HL-60 (cell line): ENCODE data around the gene HOTAIR.

ENCODE experiments used
- DNase-seq, 2 experiments: peaks; one replicate each; pipeline ENCODE4 v3.0.0-alpha.2; 2010 to 2020; ENCODE audit warnings: low read depth in 1 of 2, low spot score in 1 of 2
- H3K27ac ChIP-seq: fragments of 250-450 bp; sonication (Bioruptor Pico); replicated peaks from 2 replicates; pipeline ENCODE4 v1.5.1; 2020; ENCODE audit warnings: mild to moderate bottlenecking, moderate library complexity
- H3K27me3 ChIP-seq: fragments of 250-450 bp; sonication (Bioruptor Pico); 2 replicates; pipeline ENCODE4 v1.5.1; 2021; ENCODE audit warnings: mild to moderate bottlenecking, moderate library complexity; ENCODE audit not compliant: insufficient read depth, poor library complexity, severe bottlenecking
- H3K4me3 ChIP-seq: replicated peaks from 2 replicates; pipeline ENCODE4 v1.5.1; 2011; ENCODE audit warnings: mild to moderate bottlenecking, control low read depth, low read length; ENCODE audit not compliant: insufficient read depth
- GABPA ChIP-seq: IDR thresholded peaks from 2 replicates; pipeline ENCODE4 v1.6.1; 2012; ENCODE audit warnings: low read depth
- POLR2AphosphoS5 ChIP-seq: IDR thresholded peaks from 2 replicates; pipeline ENCODE4 v1.6.1; 2012; ENCODE audit warnings: low read depth
- SPI1 ChIP-seq: IDR thresholded peaks from 2 replicates; pipeline ENCODE4 v1.6.1; 2012; ENCODE audit warnings: low read depth, mild to moderate bottlenecking, borderline replicate concordance
- TF ChIP-seq, protein P1 (sequence below): IDR thresholded peaks from 2 replicates; pipeline ENCODE4 v1.6.1; 2012; ENCODE audit warnings: low read depth; ENCODE audit not compliant: insufficient replicate concordance
- TF ChIP-seq, protein P2 (sequence below): IDR thresholded peaks from one replicate; pipeline ENCODE4 v1.5.1; 2011; ENCODE audit warnings: low read length, control low read depth, inconsistent platforms; ENCODE audit not compliant: insufficient read depth

Gene HOTAIR

DNA sequence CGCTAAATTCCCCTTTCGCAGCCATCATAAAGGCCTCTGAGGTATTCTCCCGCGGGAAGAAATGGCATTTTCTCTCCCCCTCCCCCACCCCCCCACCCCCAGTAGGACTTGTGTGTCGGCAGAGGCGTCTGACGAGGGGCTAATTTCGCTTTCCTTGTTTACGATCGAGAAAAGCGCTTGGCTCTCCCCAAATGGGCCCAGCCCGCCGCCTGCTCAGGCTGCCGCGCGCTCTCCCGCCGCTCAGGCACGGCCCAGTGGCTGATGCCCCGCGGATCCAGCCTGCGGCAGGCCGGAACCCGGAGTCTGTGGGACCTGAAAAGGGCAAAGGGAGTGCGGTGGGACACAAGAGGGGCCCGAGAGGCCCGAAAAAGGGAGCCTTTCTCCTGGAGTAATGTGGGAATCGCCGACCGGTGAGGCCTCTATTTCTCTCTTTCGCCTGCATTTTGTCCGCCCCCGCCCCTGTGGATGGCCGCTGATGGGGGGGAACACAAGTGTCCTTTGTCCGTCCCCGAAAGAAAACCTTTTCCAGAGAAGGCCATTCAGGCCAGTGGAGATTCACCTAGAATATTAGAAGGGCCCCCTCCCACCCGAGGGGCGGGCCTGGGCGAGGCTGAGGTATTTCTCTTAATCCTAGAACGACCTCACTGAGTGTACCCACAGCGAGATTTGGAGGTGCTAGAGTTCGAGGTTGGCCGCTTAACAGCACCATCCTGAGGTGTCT lies 44.5 kb upstream of the HOTAIR start:
- Histone ChIP-seq H3K4me3 (no peak overlapping the region), H3K27ac (no peak overlapping the region), H3K27me3 (peaks cover 31% of the 10 kb centered on the region)
- TF ChIP-seq GABPA (no peak), SPI1 (no peak), POLR2AphosphoS5 (no peak)
- TF ChIP-seq, protein P1, sequence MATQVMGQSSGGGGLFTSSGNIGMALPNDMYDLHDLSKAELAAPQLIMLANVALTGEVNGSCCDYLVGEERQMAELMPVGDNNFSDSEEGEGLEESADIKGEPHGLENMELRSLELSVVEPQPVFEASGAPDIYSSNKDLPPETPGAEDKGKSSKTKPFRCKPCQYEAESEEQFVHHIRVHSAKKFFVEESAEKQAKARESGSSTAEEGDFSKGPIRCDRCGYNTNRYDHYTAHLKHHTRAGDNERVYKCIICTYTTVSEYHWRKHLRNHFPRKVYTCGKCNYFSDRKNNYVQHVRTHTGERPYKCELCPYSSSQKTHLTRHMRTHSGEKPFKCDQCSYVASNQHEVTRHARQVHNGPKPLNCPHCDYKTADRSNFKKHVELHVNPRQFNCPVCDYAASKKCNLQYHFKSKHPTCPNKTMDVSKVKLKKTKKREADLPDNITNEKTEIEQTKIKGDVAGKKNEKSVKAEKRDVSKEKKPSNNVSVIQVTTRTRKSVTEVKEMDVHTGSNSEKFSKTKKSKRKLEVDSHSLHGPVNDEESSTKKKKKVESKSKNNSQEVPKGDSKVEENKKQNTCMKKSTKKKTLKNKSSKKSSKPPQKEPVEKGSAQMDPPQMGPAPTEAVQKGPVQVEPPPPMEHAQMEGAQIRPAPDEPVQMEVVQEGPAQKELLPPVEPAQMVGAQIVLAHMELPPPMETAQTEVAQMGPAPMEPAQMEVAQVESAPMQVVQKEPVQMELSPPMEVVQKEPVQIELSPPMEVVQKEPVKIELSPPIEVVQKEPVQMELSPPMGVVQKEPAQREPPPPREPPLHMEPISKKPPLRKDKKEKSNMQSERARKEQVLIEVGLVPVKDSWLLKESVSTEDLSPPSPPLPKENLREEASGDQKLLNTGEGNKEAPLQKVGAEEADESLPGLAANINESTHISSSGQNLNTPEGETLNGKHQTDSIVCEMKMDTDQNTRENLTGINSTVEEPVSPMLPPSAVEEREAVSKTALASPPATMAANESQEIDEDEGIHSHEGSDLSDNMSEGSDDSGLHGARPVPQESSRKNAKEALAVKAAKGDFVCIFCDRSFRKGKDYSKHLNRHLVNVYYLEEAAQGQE: no peak
- TF ChIP-seq, protein P2, sequence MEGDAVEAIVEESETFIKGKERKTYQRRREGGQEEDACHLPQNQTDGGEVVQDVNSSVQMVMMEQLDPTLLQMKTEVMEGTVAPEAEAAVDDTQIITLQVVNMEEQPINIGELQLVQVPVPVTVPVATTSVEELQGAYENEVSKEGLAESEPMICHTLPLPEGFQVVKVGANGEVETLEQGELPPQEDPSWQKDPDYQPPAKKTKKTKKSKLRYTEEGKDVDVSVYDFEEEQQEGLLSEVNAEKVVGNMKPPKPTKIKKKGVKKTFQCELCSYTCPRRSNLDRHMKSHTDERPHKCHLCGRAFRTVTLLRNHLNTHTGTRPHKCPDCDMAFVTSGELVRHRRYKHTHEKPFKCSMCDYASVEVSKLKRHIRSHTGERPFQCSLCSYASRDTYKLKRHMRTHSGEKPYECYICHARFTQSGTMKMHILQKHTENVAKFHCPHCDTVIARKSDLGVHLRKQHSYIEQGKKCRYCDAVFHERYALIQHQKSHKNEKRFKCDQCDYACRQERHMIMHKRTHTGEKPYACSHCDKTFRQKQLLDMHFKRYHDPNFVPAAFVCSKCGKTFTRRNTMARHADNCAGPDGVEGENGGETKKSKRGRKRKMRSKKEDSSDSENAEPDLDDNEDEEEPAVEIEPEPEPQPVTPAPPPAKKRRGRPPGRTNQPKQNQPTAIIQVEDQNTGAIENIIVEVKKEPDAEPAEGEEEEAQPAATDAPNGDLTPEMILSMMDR: no peak
- no peak for DNase-seq

DNA sequence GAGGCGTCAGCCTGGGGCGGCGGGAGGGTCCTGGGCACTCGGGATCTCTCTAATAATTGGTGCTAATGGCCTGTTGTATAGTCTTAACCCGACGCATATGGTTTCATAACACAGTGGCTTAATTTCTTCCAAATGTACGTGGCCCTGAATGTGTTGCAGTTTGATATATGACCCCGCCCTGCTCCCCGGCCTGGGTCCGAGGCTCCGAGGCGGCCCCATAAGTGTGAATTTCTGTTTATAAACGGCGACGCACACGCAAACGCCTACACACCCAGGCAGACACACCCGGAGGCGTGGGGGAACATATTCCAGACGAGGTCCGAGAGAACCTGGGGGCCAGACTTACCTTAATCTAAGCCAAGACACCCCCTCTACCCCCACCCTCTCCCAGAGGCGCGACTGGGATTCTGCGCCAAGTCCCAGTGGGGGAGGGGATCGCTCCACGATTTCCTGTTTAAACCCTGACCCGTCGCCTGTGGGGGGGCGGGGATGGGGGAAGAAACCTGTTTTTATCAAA lies 43.8 kb upstream of the HOTAIR start:
- Histone ChIP-seq H3K4me3 (no peak overlapping the region), H3K27ac (peak overlapping the region; percentile 40), H3K27me3 (peaks cover 37% of the 10 kb centered on the region)
- DNase-seq: no peak
- TF ChIP-seq, protein P1: no peak
- TF ChIP-seq, protein P2: no peak
- no peak for TF ChIP-seq GABPA
- no peak for TF ChIP-seq SPI1
- no peak for TF ChIP-seq POLR2AphosphoS5

DNA sequence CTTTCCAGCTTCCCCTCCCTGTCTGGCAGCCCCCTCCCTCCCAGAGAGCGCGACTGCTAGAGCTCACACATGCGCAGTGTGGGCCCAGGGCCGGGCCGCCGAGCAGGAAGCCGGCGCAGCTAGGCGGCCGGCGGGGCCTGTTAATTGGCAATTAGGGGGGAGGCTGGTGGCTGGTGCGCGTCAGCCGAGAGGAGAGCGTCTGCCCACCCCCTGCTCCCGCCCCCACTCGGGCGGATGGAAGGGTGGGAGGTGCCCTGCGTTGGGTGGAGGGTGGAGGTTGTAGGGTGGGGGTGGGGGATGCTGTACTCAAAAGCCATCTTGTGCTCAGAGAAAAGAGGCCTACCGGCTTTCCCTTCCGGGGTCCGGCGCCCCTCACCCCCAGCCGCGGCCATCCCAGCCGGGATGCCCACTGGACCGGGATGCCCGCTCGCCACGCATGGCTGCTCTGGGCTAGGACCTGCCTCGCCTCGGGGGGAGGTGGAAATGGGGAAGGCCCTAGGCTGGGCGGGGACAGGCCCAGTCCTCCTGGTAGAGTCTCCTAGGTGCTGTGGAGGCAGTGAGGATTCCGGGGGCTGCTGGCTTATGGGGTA lies 43.2 kb upstream of the HOTAIR start:
- peaks cover 42% of the 10 kb centered on the region for H3K27me3 ChIP-seq
- H3K4me3 ChIP-seq: peak overlapping the region; percentile 39
- TF ChIP-seq SPI1: no peak
- TF ChIP-seq POLR2AphosphoS5: no peak
- TF ChIP-seq, protein P1: no peak
- no peak for TF ChIP-seq GABPA
- TF ChIP-seq, protein P2: no peak
- H3K27ac ChIP-seq: peak overlapping the region; percentile 40
- peak in 1 of 2 experiments; percentile 57 for DNase-seq
